ENCODE measurements around the gene CDC42EP4.
A peak's percentile ranks its signal among the peaks of the same experiment; 100 is the strongest.

DNA sequence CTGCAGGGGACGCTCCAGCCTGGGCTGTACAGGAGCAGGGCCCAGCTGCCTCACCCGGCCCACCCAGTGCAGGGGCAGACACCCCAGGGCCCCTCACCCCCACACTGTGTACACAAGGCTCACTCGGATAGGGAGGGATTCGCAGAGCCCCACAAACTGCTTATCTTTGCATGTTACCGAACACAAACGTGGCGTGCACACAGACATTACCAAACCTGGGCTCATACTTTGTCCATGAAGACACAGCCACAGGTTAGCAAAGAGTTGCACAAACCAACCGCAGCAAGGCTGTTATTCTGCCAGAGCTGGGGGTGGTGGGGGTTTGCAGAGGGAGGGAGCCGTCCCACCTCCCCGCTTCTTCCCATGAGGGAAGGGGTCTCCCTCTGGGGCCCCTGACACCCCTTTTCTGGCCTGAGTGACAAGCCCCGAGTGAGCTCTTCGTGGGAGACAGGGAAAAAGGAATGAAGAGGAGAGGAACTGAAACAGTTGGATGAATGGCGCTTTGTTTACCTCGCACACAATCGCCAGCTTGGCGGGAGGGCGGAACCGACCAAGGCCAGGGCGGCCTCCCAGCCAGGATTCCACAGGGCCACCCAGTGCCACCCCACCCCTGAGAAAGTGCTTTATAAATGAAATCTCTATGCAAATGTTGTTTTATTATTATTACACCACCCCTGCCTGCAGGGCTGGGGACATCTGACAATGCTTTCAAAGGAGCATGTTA is 49.7 kb downstream of the CDC42EP4 start:
- no peak for TF ChIP-seq CTCF (IDR thresholded peaks at IDR 0.05)
- TF ChIP-seq POLR2AphosphoS5 (IDR thresholded peaks at IDR 0.05) = peak; percentile 55
